NT2/D1 (cell line): ENCODE data around the gene TAF1.
"Not testable (repeated sequence)": the region's sequence is repeated elsewhere in the genome, so short reads cannot be mapped to it uniquely, and the experiment has no call there.

Experiments
- SUZ12 ChIP-seq: IDR thresholded peaks from 2 replicates; pipeline ENCODE4 v1.6.1; 2011; ENCODE audit not compliant: insufficient read length, insufficient read depth; ENCODE audit errors: extremely low read depth
- YY1 ChIP-seq: IDR thresholded peaks from 2 replicates; pipeline ENCODE4 v1.6.1; 2011; ENCODE audit not compliant: insufficient read length, insufficient read depth
- ZNF274 ChIP-seq: IDR thresholded peaks from 2 replicates; pipeline ENCODE4 v1.6.1; 2011; ENCODE audit warnings: mild to moderate bottlenecking, low read depth, low read length

GRCh38 chrX:71451518-71451917, 85.4 kb downstream of the TAF1 start:
- TF ChIP-seq ZNF274, SUZ12, YY1: not testable (repeated sequence)
